Central memory CD8-positive, alpha-beta T cell (primary cell): ENCODE data around the gene NUP214.
"Not testable (repeated sequence)": the region's sequence is repeated elsewhere in the genome, so short reads cannot be mapped to it uniquely, and the experiment has no call there.

ENCODE experiments used
- ATAC-seq: fragments of 150-1000 bp; cut with Tn5 transposase; replicated peaks from 2 replicates; pipeline ENCODE4 v1.10.0; 2022; ENCODE audit warnings: mild to moderate bottlenecking, moderate FRiP score, moderate number of reproducible peaks; ENCODE audit not compliant: poor library complexity, severe bottlenecking; ENCODE audit errors: extremely low read depth
- DNase-seq, 2 donors: peaks; one replicate each; pipeline ENCODE4 v3.0.0; 2021; ENCODE audit warnings: low spot score in 2 of 2
- H3K27ac Mint-ChIP-seq: one replicate; pipeline ENCODE4 v1.8.0; 2022; ENCODE audit warnings: low read depth, mild to moderate bottlenecking, moderate library complexity, mixed read lengths
- H3K27me3 Mint-ChIP-seq: one replicate; pipeline ENCODE4 v1.8.0; 2022; ENCODE audit warnings: mixed read lengths
- H3K36me3 Mint-ChIP-seq: one replicate; pipeline ENCODE4 v1.8.0; 2022; ENCODE audit warnings: mild to moderate bottlenecking, moderate library complexity, mixed read lengths; ENCODE audit not compliant: insufficient read depth
- H3K4me1 Mint-ChIP-seq: one replicate; pipeline ENCODE4 v1.8.0; 2022; ENCODE audit warnings: mixed read lengths
- H3K4me3 Mint-ChIP-seq: one replicate; pipeline ENCODE4 v1.8.0; 2022; ENCODE audit warnings: mild to moderate bottlenecking, moderate library complexity, mixed read lengths
- H3K9me3 Mint-ChIP-seq: one replicate; pipeline ENCODE4 v1.8.0; 2022; ENCODE audit warnings: mixed read lengths

Gene NUP214

GRCh38 chr9:131140112-131140511 lies 14.7 kb downstream of the NUP214 start:
- no peak overlapping the region for H3K4me3 Mint-ChIP-seq
- no peak overlapping the region for H3K27ac Mint-ChIP-seq
- H3K9me3 Mint-ChIP-seq: no peaks in the 10 kb centered on the region
- H3K4me1 Mint-ChIP-seq: peaks cover 18% of the 10 kb centered on the region
- ATAC-seq: no peak
- no peak for DNase-seq
- H3K36me3 Mint-ChIP-seq: peaks cover 87% of the 10 kb centered on the region
- no peaks in the 10 kb centered on the region for H3K27me3 Mint-ChIP-seq

- Mint-ChIP-seq H3K27ac (no peak overlapping the region), H3K36me3 (peaks cover 87% of the 10 kb centered on the region), H3K4me3 (no peak overlapping the region), H3K27me3 (no peaks in the 10 kb centered on the region), H3K4me1 (peaks cover 18% of the 10 kb centered on the region), H3K9me3 (no peaks in the 10 kb centered on the region)
- no peak for ATAC-seq
- no peak for DNase-seq
Measured at GRCh38 chr9:131140550-131140949, 15.2 kb downstream of the NUP214 start.

DNA sequence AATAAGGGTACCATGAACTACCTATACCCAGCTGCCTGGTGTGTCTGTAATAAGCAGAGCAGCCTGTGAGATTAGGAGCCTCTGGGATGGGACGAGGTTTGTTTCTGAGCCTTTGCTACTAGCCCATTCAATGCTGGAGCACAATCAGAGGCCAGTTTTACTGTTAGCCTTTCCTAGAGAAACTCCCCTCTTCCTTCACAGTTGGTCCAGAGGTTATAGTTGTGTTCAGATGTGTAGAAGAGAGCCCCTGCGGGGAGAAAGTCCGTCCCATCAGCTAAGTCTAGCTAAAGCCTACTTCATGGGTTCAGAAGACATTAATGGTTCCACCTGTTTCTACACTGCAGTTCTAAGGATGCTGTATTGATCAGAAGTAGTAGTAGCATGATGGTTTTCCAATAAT lies 16.8 kb downstream of the NUP214 start:
- H3K9me3 Mint-ChIP-seq: no peaks in the 10 kb centered on the region
- ATAC-seq: no peak
- H3K27me3 Mint-ChIP-seq: no peaks in the 10 kb centered on the region
- no peak overlapping the region for H3K4me3 Mint-ChIP-seq
- DNase-seq: no peak
- H3K27ac Mint-ChIP-seq: no peak overlapping the region
- H3K4me1 Mint-ChIP-seq: peaks cover 18% of the 10 kb centered on the region
- H3K36me3 Mint-ChIP-seq: peaks cover 88% of the 10 kb centered on the region

DNA sequence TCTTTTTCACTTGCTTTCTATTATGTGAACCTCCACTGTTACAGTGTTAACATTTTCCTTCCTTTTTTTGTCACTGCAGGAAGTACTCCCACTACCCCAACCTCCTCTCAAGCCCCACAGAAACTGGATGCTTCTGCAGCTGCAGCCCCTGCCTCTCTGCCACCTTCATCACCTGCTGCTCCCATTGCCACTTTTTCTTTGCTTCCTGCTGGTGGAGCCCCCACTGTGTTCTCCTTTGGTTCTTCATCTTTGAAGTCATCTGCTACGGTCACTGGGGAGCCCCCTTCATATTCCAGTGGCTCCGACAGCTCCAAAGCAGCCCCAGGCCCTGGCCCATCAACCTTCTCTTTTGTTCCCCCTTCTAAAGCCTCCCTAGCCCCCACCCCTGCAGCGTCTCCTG lies 18.8 kb downstream of the NUP214 start:
- no peak for ATAC-seq
- no peak overlapping the region for H3K4me3 Mint-ChIP-seq
- peaks cover 83% of the 10 kb centered on the region for H3K36me3 Mint-ChIP-seq
- no peaks in the 10 kb centered on the region for H3K27me3 Mint-ChIP-seq
- peak overlapping the region; percentile 3 for H3K27ac Mint-ChIP-seq
- peaks cover 14% of the 10 kb centered on the region for H3K4me1 Mint-ChIP-seq
- no peak for DNase-seq
- H3K9me3 Mint-ChIP-seq: no peaks in the 10 kb centered on the region

DNA sequence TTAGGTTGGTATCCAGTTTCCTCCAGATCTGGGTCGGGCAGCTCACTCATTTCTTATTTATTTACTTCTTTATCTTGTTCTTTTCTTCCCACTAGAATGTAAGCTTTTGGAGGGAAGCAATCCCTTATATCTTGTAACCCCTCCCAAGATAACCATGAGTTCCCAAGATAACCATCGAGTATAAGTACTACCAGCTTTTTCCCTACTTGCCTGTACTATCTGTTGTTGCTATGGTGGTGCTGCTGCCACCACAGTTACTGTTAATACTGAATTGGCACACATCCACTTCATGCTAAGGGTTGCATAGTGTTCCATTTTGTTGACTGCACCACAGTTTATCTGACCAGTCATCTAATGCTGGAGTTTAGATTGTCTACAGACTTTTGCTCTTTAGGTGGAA lies 19.9 kb downstream of the NUP214 start:
- Mint-ChIP-seq H3K4me1 (peaks cover 22% of the 10 kb centered on the region), H3K9me3 (no peaks in the 10 kb centered on the region), H3K4me3 (no peak overlapping the region), H3K27ac (no peak overlapping the region), H3K27me3 (no peaks in the 10 kb centered on the region), H3K36me3 (peaks cover 83% of the 10 kb centered on the region)
- ATAC-seq (no peak), DNase-seq (no peak)

DNA sequence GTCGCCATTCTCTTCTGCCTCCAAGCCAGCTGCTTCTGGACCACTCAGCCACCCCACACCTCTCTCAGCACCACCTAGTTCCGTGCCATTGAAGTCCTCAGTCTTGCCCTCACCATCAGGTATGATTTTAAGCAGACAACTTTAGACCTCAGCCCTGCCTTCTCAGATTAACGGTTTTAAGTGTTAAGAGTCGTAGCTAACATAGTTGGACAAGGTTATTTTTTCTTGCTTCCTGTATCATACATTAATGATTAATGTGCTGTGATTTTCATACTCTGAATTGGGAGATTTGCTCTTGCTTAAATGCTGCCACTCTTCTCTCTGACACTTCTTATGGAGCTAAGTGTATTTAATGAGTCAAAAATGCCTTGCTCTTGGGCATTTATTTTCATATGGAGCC lies 20.8 kb downstream of the NUP214 start:
- no peak for ATAC-seq
- H3K4me3 Mint-ChIP-seq: no peak overlapping the region
- H3K9me3 Mint-ChIP-seq: no peaks in the 10 kb centered on the region
- H3K27me3 Mint-ChIP-seq: no peaks in the 10 kb centered on the region
- peak overlapping the region; percentile 80 for H3K27ac Mint-ChIP-seq
- no peak for DNase-seq
- H3K4me1 Mint-ChIP-seq: peaks cover 22% of the 10 kb centered on the region
- H3K36me3 Mint-ChIP-seq: peaks cover 81% of the 10 kb centered on the region

- Mint-ChIP-seq H3K27ac (no peak overlapping the region), H3K4me3 (no peak overlapping the region), H3K36me3 (peaks cover 84% of the 10 kb centered on the region), H3K9me3 (no peaks in the 10 kb centered on the region), H3K4me1 (peaks cover 22% of the 10 kb centered on the region), H3K27me3 (no peaks in the 10 kb centered on the region)
- ATAC-seq (no peak), DNase-seq (no peak)
Measured at GRCh38 chr9:131148276-131148675, 22.9 kb downstream of the NUP214 start.

GRCh38 chr9:131148966-131149687 lies 23.7 kb downstream of the NUP214 start:
- DNase-seq: no peak
- H3K27ac Mint-ChIP-seq: peak overlapping the region; percentile 30
- H3K36me3 Mint-ChIP-seq: peaks cover 83% of the 10 kb centered on the region
- no peak for ATAC-seq
- no peak overlapping the region for H3K4me3 Mint-ChIP-seq
- peaks cover 15% of the 10 kb centered on the region for H3K4me1 Mint-ChIP-seq
- H3K27me3 Mint-ChIP-seq: no peaks in the 10 kb centered on the region
- H3K9me3 Mint-ChIP-seq: no peaks in the 10 kb centered on the region

- Mint-ChIP-seq H3K4me1 (peaks cover 14% of the 10 kb centered on the region), H3K27me3 (no peaks in the 10 kb centered on the region), H3K4me3 (no peak overlapping the region), H3K27ac (peak overlapping the region; percentile 30), H3K9me3 (no peaks in the 10 kb centered on the region), H3K36me3 (peaks cover 83% of the 10 kb centered on the region)
- ATAC-seq (no peak), DNase-seq (no peak)
Measured at GRCh38 chr9:131149688-131150053, 24.3 kb downstream of the NUP214 start.

GRCh38 chr9:131153595-131153994 lies 28.2 kb downstream of the NUP214 start:
- Mint-ChIP-seq H3K4me1 (peaks cover 25% of the 10 kb centered on the region), H3K27ac (no peak overlapping the region), H3K27me3 (no peaks in the 10 kb centered on the region), H3K4me3 (no peak overlapping the region), H3K9me3 (no peaks in the 10 kb centered on the region), H3K36me3 (peaks cover 80% of the 10 kb centered on the region)
- ATAC-seq (no peak), DNase-seq (no peak)

DNA sequence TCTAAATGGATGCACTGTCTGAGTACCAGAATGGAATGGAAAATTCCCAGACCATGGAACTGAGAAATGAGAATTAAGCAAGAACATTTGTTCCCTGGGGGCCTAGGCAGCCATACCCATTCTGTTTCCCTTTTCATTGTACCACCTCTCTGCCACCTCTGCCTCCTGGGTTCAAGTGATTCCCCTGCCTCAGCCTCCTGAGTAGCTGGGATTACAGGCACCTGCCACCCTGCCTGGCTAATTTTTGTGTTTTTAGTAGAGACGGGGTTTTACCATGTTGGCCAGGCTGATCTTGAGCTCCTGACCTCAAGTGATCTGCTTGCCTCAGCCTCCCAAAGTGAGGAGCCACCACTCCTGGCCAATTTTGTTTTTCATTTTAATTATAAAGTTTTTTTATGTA lies 33.3 kb downstream of the NUP214 start:
- H3K4me3 Mint-ChIP-seq, DNase-seq, ATAC-seq, H3K27ac Mint-ChIP-seq, H3K9me3 Mint-ChIP-seq, H3K27me3 Mint-ChIP-seq: not testable (repeated sequence)
- peaks cover 16% of the 10 kb centered on the region for H3K4me1 Mint-ChIP-seq
- H3K36me3 Mint-ChIP-seq: peaks cover 63% of the 10 kb centered on the region

DNA sequence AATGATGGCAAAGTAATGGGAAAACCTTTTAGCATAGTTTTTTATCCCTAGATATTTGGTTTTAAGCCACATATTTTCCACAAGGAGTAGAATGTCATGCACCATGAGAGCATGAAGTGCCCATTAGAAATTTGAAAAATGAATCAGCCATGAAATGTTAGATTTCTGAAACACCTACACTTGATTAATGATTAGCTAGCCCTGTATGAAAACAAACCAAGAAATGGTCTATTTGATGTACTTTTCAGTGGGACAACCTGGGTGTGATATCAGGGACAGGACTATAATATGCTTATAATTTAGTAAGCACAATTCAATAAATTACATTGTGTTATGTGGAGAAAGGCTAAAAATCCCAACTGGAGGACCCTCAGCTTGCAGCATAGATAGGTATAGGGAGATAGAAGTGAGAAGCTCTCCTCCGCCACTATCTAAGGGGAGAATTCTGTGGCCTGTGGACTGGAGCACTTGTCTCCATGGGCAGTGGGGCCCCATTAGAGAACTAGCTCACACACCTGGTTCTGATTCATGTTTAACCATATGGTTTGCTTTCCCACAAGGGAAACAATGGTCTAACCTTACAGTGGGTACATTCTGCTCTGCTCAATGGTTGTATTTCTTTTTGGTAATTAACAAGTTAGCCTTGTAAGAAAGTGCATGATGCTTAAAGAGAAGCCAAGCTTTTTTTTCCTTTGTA lies 35.2 kb downstream of the NUP214 start:
- ATAC-seq (no peak), DNase-seq (no peak)
- Mint-ChIP-seq H3K4me3 (no peak overlapping the region), H3K4me1 (peaks cover 3% of the 10 kb centered on the region), H3K9me3 (no peaks in the 10 kb centered on the region), H3K27me3 (no peaks in the 10 kb centered on the region), H3K27ac (no peak overlapping the region), H3K36me3 (peaks cover 58% of the 10 kb centered on the region)

GRCh38 chr9:131161585-131161984 lies 36.2 kb downstream of the NUP214 start:
- DNase-seq (no peak), ATAC-seq (no peak)
- H3K27ac Mint-ChIP-seq: no peak overlapping the region
- no peak overlapping the region for H3K4me3 Mint-ChIP-seq
- H3K9me3 Mint-ChIP-seq: no peaks in the 10 kb centered on the region
- peaks cover 6% of the 10 kb centered on the region for H3K4me1 Mint-ChIP-seq
- H3K36me3 Mint-ChIP-seq: peaks cover 53% of the 10 kb centered on the region
- no peaks in the 10 kb centered on the region for H3K27me3 Mint-ChIP-seq
